ENCODE results near the gene TMA16.

DNA sequence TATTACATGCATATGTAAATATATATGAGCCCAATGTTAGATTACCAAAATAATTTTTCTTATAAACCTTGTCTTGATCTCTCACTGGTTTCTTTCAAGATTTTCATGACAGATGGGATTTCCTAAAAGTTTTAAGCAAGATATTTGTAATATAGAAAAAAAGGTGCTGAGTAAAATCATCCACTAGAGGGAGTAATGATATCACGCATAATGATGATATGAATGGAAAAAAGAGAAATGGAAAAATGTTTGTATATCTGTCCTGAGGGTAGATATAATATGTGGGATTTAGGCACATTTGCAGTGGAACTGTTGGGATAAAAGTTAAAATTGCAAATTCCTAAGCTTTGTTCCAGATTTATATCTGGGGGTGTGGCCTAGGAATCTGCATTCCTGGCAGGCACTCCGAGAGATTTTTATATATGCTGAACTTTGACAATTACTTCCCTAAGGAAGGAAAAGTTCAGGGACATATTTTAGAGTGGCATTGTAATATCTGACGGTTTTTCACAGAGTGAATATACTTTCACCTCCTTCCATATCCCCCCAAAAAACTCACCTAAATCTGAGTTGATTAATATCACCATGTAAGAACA is 60.5 kb downstream of the TMA16 start:
- TF ChIP-seq, protein P1, sequence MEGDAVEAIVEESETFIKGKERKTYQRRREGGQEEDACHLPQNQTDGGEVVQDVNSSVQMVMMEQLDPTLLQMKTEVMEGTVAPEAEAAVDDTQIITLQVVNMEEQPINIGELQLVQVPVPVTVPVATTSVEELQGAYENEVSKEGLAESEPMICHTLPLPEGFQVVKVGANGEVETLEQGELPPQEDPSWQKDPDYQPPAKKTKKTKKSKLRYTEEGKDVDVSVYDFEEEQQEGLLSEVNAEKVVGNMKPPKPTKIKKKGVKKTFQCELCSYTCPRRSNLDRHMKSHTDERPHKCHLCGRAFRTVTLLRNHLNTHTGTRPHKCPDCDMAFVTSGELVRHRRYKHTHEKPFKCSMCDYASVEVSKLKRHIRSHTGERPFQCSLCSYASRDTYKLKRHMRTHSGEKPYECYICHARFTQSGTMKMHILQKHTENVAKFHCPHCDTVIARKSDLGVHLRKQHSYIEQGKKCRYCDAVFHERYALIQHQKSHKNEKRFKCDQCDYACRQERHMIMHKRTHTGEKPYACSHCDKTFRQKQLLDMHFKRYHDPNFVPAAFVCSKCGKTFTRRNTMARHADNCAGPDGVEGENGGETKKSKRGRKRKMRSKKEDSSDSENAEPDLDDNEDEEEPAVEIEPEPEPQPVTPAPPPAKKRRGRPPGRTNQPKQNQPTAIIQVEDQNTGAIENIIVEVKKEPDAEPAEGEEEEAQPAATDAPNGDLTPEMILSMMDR (IDR thresholded peaks at IDR 0.05): peak; percentile 93
- no peak for TF ChIP-seq EZH2 (IDR thresholded peaks at IDR 0.05; ENCODE audit: borderline replicate concordance, insufficient read depth, low read depth, low read length, poor library complexity, severe bottlenecking)
